ENCODE measurements around the gene ENTPD3. TPM values are rescaled to one million over a fixed set of nuclear protein-coding genes. Genes with fewer than 3 reads are reported as not detected.
A peak's percentile ranks its signal among the peaks of the same experiment; 100 is the strongest.

Gene ENTPD3
- total RNA-seq, 1 experiment from 2014 or later: not detected

DNA sequence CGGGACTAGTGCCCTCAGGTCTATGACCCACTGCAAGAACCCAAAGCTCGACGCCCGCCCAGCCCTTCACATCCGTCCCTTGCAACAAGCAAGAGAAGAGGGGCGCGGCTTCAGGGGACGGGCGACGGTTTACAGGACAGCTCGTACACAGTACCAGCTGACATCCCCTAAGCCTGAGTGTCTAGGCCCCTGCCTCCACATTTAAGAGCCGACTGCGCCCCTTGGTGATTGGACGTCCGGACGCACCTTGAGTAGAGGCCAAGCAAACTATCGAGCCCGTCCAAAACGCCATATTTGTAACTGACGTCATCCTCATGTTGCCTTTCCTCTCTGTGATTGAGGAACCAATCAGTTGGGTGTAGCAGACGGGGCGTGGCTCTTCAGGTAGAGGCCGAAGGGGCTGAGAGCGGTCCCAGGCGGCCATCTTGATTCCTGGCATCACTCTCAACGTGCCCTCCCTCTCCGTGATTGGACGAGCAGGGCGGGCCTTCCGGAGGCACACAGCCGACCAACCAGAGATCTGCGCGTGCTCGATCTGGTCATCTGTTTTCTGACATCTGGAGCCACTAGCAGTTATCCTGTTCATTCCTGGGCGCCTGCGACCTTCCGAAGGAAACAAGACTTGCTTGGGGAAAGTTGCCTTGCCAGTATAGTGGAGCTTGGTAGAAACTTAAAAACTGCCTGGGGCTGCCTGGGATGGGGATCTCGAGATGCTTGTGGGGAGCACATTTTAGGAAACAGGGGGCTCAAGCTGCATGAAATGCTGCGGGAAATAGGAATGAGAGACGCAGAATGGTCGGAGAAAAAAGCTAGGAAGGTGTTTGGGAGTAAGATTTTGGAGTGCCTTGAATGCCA is 66.1 kb downstream of the ENTPD3 start:
- BruUV-seq (replicated peaks): no TSS peak
- CTCF ChIA-PET: interaction anchor here (0.6 to 1.3 kb wide), 2 partner anchors 52 to 72 kb away, joined by 4 to 6 read pairs; partner anchors contain the start of genes ZNF620 and ZNF621
- Histone ChIP-seq H3K4me3 (ENCODE audit: low read depth, low read length) (peak overlapping the region; percentile 58), H3K4me1 (no peaks in the 10 kb centered on the region), H3K36me3 (ENCODE audit: control insufficient read depth, insufficient read depth, low read length) (no peaks in the 10 kb centered on the region; the same call in 1 of the 2 replicates), H3K9me3 (no peaks in the 10 kb centered on the region), H3K27me3 (replicated peaks; ENCODE audit: control insufficient read depth, insufficient read depth, low read length) (no peaks in the 10 kb centered on the region)
- intact Hi-C loops (cut with micrococcal nuclease; ENCODE audit: unreplicated experiment): loop anchor here (1.0 to 2.0 kb wide), 3 partner anchors 52 to 144 kb away; partner anchors contain the start of gene EIF1B
- Mint-ChIP-seq H3K27ac (ENCODE audit: unreplicated experiment) (peak overlapping the region; percentile 86), H3K9me3 (ENCODE audit: unreplicated experiment) (no peaks in the 10 kb centered on the region), H3K4me1 (ENCODE audit: low read depth, unreplicated experiment) (peaks cover 13% of the 10 kb centered on the region), H3K27me3 (ENCODE audit: insufficient read depth, unreplicated experiment) (no peaks in the 10 kb centered on the region), H3K36me3 (ENCODE audit: insufficient read depth, unreplicated experiment) (peaks cover 18% of the 10 kb centered on the region), H3K4me3 (ENCODE audit: unreplicated experiment) (peak overlapping the region; percentile 82)
- TF ChIP-seq, protein P1, sequence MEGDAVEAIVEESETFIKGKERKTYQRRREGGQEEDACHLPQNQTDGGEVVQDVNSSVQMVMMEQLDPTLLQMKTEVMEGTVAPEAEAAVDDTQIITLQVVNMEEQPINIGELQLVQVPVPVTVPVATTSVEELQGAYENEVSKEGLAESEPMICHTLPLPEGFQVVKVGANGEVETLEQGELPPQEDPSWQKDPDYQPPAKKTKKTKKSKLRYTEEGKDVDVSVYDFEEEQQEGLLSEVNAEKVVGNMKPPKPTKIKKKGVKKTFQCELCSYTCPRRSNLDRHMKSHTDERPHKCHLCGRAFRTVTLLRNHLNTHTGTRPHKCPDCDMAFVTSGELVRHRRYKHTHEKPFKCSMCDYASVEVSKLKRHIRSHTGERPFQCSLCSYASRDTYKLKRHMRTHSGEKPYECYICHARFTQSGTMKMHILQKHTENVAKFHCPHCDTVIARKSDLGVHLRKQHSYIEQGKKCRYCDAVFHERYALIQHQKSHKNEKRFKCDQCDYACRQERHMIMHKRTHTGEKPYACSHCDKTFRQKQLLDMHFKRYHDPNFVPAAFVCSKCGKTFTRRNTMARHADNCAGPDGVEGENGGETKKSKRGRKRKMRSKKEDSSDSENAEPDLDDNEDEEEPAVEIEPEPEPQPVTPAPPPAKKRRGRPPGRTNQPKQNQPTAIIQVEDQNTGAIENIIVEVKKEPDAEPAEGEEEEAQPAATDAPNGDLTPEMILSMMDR (IDR thresholded peaks at IDR 0.05; ENCODE audit: insufficient read depth in 1 of 2, low read depth in 1 of 2, low read length in 1 of 2, severe bottlenecking in 1 of 2, unreplicated experiment in 1 of 2): no peak
- DNase-seq: peak; percentile 96 to 98
- POLR2A ChIA-PET: interaction anchor here (0.7 to 1.2 kb wide), 2 partner anchors 53 to 127 kb away, joined by 3 to 4 read pairs; partner anchors contain the start of gene ZNF620

GRCh38 chr3:40453933-40454332 is 66.9 kb downstream of the ENTPD3 start:
- H3K4me3 Mint-ChIP-seq (ENCODE audit: unreplicated experiment): peak overlapping the region; percentile 82
- H3K4me1 Mint-ChIP-seq (ENCODE audit: low read depth, unreplicated experiment): peaks cover 13% of the 10 kb centered on the region
- H3K9me3 Mint-ChIP-seq (ENCODE audit: unreplicated experiment): no peaks in the 10 kb centered on the region
- Histone ChIP-seq H3K4me3 (ENCODE audit: low read depth, low read length) (peak overlapping the region; percentile 44), H3K36me3 (ENCODE audit: control insufficient read depth, insufficient read depth, low read length) (no peaks in the 10 kb centered on the region; the same call in 1 of the 2 replicates), H3K27me3 (replicated peaks; ENCODE audit: control insufficient read depth, insufficient read depth, low read length) (no peaks in the 10 kb centered on the region), H3K4me1 (peaks cover 5% of the 10 kb centered on the region), H3K9me3 (no peaks in the 10 kb centered on the region)
- POLR2A ChIA-PET: no interaction called here
- H3K27ac Mint-ChIP-seq (ENCODE audit: unreplicated experiment): peak overlapping the region; percentile 86
- CTCF ChIA-PET: interaction anchor here (0.6 kb wide), 1 partner anchor 71 kb away, joined by 4 read pairs; the partner anchor contains the start of gene ZNF621
- BruUV-seq (replicated peaks): no TSS peak
- H3K36me3 Mint-ChIP-seq (ENCODE audit: insufficient read depth, unreplicated experiment): peaks cover 26% of the 10 kb centered on the region
- no peak for DNase-seq
- no peaks in the 10 kb centered on the region for H3K27me3 Mint-ChIP-seq (ENCODE audit: insufficient read depth, unreplicated experiment)
- intact Hi-C loops (cut with micrococcal nuclease; ENCODE audit: unreplicated experiment): loop anchor here (1.0 to 2.0 kb wide), 3 partner anchors 51 to 145 kb away; partner anchors contain the start of gene EIF1B
- TF ChIP-seq, protein P1 (IDR thresholded peaks at IDR 0.05; ENCODE audit: insufficient read depth in 1 of 2, low read depth in 1 of 2, low read length in 1 of 2, severe bottlenecking in 1 of 2, unreplicated experiment in 1 of 2): no peak

DNA sequence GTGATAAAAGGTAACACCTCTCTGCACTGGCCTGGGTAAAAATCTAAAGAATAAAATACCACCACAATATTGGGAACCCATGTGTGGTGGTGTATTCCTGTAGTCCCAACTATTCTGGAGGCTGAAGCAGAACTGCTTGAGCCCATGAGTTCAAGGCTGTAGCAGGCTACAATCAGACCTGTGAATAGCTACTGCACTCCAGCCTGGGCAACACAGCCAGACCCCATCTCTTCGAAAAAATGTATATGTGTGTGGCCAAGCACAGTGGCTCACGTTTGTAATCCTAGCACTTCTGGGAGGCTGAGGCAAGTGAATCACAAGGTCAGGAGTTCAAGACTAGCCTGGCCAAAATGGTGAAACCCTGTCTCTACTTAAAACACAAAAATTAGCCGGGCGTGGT is 68.3 kb downstream of the ENTPD3 start:
- peaks cover 8% of the 10 kb centered on the region for H3K4me1 ChIP-seq
- CTCF ChIA-PET: no interaction called here
- peak overlapping the region; percentile 79 for H3K27ac Mint-ChIP-seq (ENCODE audit: unreplicated experiment)

More for the DNA sequence above, 68.3 kb downstream of the ENTPD3 start:
- peaks cover 13% of the 10 kb centered on the region for H3K4me1 Mint-ChIP-seq (ENCODE audit: low read depth, unreplicated experiment)
- H3K27me3 Mint-ChIP-seq (ENCODE audit: insufficient read depth, unreplicated experiment): no peaks in the 10 kb centered on the region
- intact Hi-C loops (cut with micrococcal nuclease; ENCODE audit: unreplicated experiment): no loop called here
- H3K9me3 Mint-ChIP-seq (ENCODE audit: unreplicated experiment): no peaks in the 10 kb centered on the region
- H3K4me3 Mint-ChIP-seq (ENCODE audit: unreplicated experiment): peak overlapping the region; percentile 81
- peaks cover 40% of the 10 kb centered on the region for H3K36me3 Mint-ChIP-seq (ENCODE audit: insufficient read depth, unreplicated experiment)
- POLR2A ChIA-PET: no interaction called here
- no peaks in the 10 kb centered on the region for H3K27me3 ChIP-seq (replicated peaks; ENCODE audit: control insufficient read depth, insufficient read depth, low read length)
- no TSS peak for BruUV-seq (replicated peaks)
- TF ChIP-seq, protein P1 (IDR thresholded peaks at IDR 0.05; ENCODE audit: insufficient read depth in 1 of 2, low read depth in 1 of 2, low read length in 1 of 2, severe bottlenecking in 1 of 2, unreplicated experiment in 1 of 2): no peak
- no peak overlapping the region for H3K4me3 ChIP-seq (ENCODE audit: low read depth, low read length)
- H3K9me3 ChIP-seq: no peaks in the 10 kb centered on the region
- H3K36me3 ChIP-seq (ENCODE audit: control insufficient read depth, insufficient read depth, low read length): no peaks in the 10 kb centered on the region; the same call in 1 of the 2 replicates
- no peak for DNase-seq

Data from Caco-2 (cell line).